HCT116 (cell line): Measurements from ENCODE around the gene MT4. TPM values are rescaled to one million over a fixed set of nuclear protein-coding genes. Genes with fewer than 3 reads are reported as not detected.

ENCODE experiments used
- ATAC-seq: fragments of 200-7000 bp; cut with Tn5 transposase; 2 replicates; pipeline ENCODE4 v1.9.1; 2020; ENCODE audit warnings: mild to moderate bottlenecking, moderate library complexity
- BruUV-seq: library from RNA; stranded (reverse); fragments of 400-500 nt; replicated peaks from 2 replicates; lab custom pipeline; 2021; lab: Mats Ljungman, UMichigan
- CTCF ChIA-PET: fragments of 300-600 bp; sonication (Branson Sonifier 250); formaldehyde crosslinking; loops from one replicate; lab custom pipeline; 2021; ENCODE audit warnings: antibody characterized with exemption; lab: Charles Lee
- POLR2A ChIA-PET: fragments of 300-600, 350-600 bp; sonication (Branson Sonifier 250); formaldehyde crosslinking; loops from one replicate; lab custom pipeline; 2021; ENCODE audit warnings: antibody characterized with exemption; lab: Charles Lee
- RAD21 ChIA-PET, 2 experiments: fragments of 300-600 bp; sonication (Branson Sonifier 250); formaldehyde crosslinking; loops; one replicate each; lab custom pipeline; 2023; ENCODE audit warnings: low total read pairs in 2 of 2; ENCODE audit not compliant: uncharacterized antibody in 2 of 2, unreplicated experiment in 2 of 2, low non-redundant PET in 1 of 2; lab: Charles Lee
- DNase-seq: peaks from one replicate; pipeline ENCODE4 v3.0.0-alpha.2; 2010; ENCODE audit warnings: low read depth, low spot score
- H2AFZ ChIP-seq: fragments of 200-600 bp; shearing (Covaris generic), sonication (generic); 2 replicates; pipeline ENCODE4 v1.6.1; 2017; ENCODE audit warnings: low read depth, mixed run types, mixed read lengths, antibody characterized with exemption, low read length; ENCODE audit not compliant: poor library complexity, severe bottlenecking
- H3K27ac ChIP-seq: 2 replicates; pipeline ENCODE4 v1.5.1; 2012; ENCODE audit warnings: low read depth, low read length
- H3K27me3 ChIP-seq: fragments of 200-600 bp; sonication (generic); 2 replicates; pipeline ENCODE4 v1.6.1; 2016; ENCODE audit warnings: mixed run types, low read length, mixed read lengths; ENCODE audit not compliant: insufficient read depth
- H3K36me3 ChIP-seq, 2 experiments: fragments of 200-500 bp in 1 of 2; fragments of 200-600 bp in 1 of 2; sonication (Bioruptor generic) in 1 of 2; sonication (generic) in 1 of 2; 2 replicates each; pipeline versions ENCODE4 v1.5.1 to v1.6.1; 2014 to 2016; ENCODE audit warnings: low read length in 2 of 2, inconsistent platforms in 1 of 2, mixed read lengths in 1 of 2, mixed run types in 1 of 2; ENCODE audit not compliant: insufficient read depth in 2 of 2, control insufficient read depth in 1 of 2
- H3K4me1 ChIP-seq, 2 experiments: fragments of 200-600 bp in 1 of 2; sonication (generic) in 1 of 2; 2 replicates each; pipeline versions ENCODE4 v1.5.1 to v1.6.1; 2012 to 2017; ENCODE audit warnings: low read length in 2 of 2, inconsistent platforms in 1 of 2, mild to moderate bottlenecking in 1 of 2, mixed read lengths in 1 of 2, mixed run types in 1 of 2, moderate library complexity in 1 of 2; ENCODE audit not compliant: insufficient read depth in 2 of 2, control insufficient read depth in 1 of 2
- H3K4me2 ChIP-seq: fragments of 200-600 bp; sonication (generic); 2 replicates; pipeline ENCODE4 v1.6.1; 2017; ENCODE audit warnings: mixed run types, low read length, mixed read lengths
- H3K4me3 ChIP-seq, 2 experiments: fragments of 200-600 bp in 1 of 2; sonication (generic) in 1 of 2; replicated peaks in 1 of 2; 2 replicates each; pipeline ENCODE4 v1.5.1; 2011 to 2016; ENCODE audit warnings: low read length in 2 of 2, control low read depth in 1 of 2, low read depth in 1 of 2, mild to moderate bottlenecking in 1 of 2, mixed read lengths in 1 of 2, mixed run types in 1 of 2
- H3K79me2 ChIP-seq: fragments of 200-600 bp; sonication (generic); 2 replicates; pipeline ENCODE4 v1.6.1; 2017; ENCODE audit warnings: mild to moderate bottlenecking, mixed run types, low read length, moderate library complexity, mixed read lengths; ENCODE audit not compliant: insufficient read depth
- H3K9ac ChIP-seq: fragments of 200-600 bp; sonication (generic); 2 replicates; pipeline ENCODE4 v1.6.1; 2016; ENCODE audit warnings: low read length, mixed read lengths
- H3K9me2 ChIP-seq: fragments of 200-600 bp; sonication (generic), shearing (Covaris generic); 2 replicates; pipeline ENCODE4 v1.6.1; 2017; ENCODE audit warnings: mixed run types, mild to moderate bottlenecking, moderate library complexity; ENCODE audit not compliant: insufficient read depth
- H3K9me3 ChIP-seq, 2 experiments: fragments of 200-500 bp in 1 of 2; fragments of 200-600 bp in 1 of 2; sonication (Bioruptor generic) in 1 of 2; sonication (generic) in 1 of 2; 2 replicates each; pipeline ENCODE4 v1.6.1; 2014 to 2017; ENCODE audit warnings: low read length in 2 of 2, mixed read lengths in 2 of 2, inconsistent platforms in 1 of 2, low read depth in 1 of 2, mild to moderate bottlenecking in 1 of 2, mixed run types in 1 of 2, moderate library complexity in 1 of 2; ENCODE audit not compliant: control insufficient read depth in 1 of 2, insufficient read depth in 1 of 2
- H4K20me1 ChIP-seq: fragments of 200-600 bp; sonication (generic), shearing (Covaris generic); 2 replicates; pipeline ENCODE4 v1.6.1; 2017; ENCODE audit warnings: mixed run types, mild to moderate bottlenecking, moderate library complexity; ENCODE audit not compliant: insufficient read depth
- ATF3 ChIP-seq: IDR thresholded peaks from 2 replicates; pipeline ENCODE4 v1.6.1; 2012
- CBX3 ChIP-seq: IDR thresholded peaks from 2 replicates; pipeline ENCODE4 v1.6.1; 2012; ENCODE audit warnings: low read depth
- EGR1 ChIP-seq: IDR thresholded peaks from 2 replicates; pipeline ENCODE4 v1.6.1; 2012; ENCODE audit warnings: low read depth
- ELF1 ChIP-seq: IDR thresholded peaks from 2 replicates; pipeline ENCODE4 v1.6.1; 2012; ENCODE audit warnings: low read depth, borderline replicate concordance
- JUND ChIP-seq: IDR thresholded peaks from 2 replicates; pipeline ENCODE4 v1.6.1; 2012
- POLR2AphosphoS5 ChIP-seq: IDR thresholded peaks from 2 replicates; pipeline ENCODE4 v1.6.1; 2011; ENCODE audit warnings: mild to moderate bottlenecking, low read depth, low read length, moderate library complexity
- RAD21 ChIP-seq: IDR thresholded peaks from 2 replicates; pipeline ENCODE4 v1.6.1; 2012; ENCODE audit warnings: low read depth, mild to moderate bottlenecking
- SP1 ChIP-seq: IDR thresholded peaks from 2 replicates; pipeline ENCODE4 v1.6.1; 2012; ENCODE audit warnings: low read depth
- SRF ChIP-seq: IDR thresholded peaks from 2 replicates; pipeline ENCODE4 v1.6.1; 2012; ENCODE audit warnings: low read depth
- YY1 ChIP-seq: IDR thresholded peaks from 2 replicates; pipeline ENCODE4 v1.6.1; 2011; ENCODE audit warnings: low read length, low read depth, moderate library complexity, mild to moderate bottlenecking; ENCODE audit not compliant: insufficient replicate concordance; ENCODE audit errors: extremely low read depth
- ZBTB33 ChIP-seq: IDR thresholded peaks from 2 replicates; pipeline ENCODE4 v1.6.1; 2011; ENCODE audit warnings: mild to moderate bottlenecking, low read length, moderate library complexity; ENCODE audit not compliant: insufficient replicate concordance; ENCODE audit errors: extremely low read depth
- intact Hi-C: fragments of 100-400 bp; cut with micrococcal nuclease; formaldehyde crosslinking; loops from 2 replicates; pipeline ENCODE4 v1.10.0; 2022
- total RNA-seq: library from RNA; stranded (reverse); gene quantifications from one replicate; pipeline ENCODE4 v1.2.1, GENCODE V29; 2021; ENCODE audit not compliant: unreplicated experiment

MT4 gene
- total RNA-seq, 1 experiment from 2014 or later = not detected

- H3K4me3 ChIP-seq = no peak overlapping the region
- H3K4me2 ChIP-seq = no peak overlapping the region
- ATAC-seq = no peak
- ChIA-PET RAD21 (no interaction called here), CTCF (no interaction called here), POLR2A (no interaction called here)
- H3K9me2 ChIP-seq = no peaks in the 10 kb centered on the region
- H3K9me3 ChIP-seq = no peaks in the 10 kb centered on the region
- H3K4me1 ChIP-seq = 0 out of 4 replicates have a peak, but pooled peaks cover 0 to 3% of the 10 kb centered on the region in 2 experiments
- H2AFZ ChIP-seq = no peak overlapping the region
- H3K9ac ChIP-seq = no peak overlapping the region
- H3K36me3 ChIP-seq = no peaks in the 10 kb centered on the region
- no TSS peak for BruUV-seq
- H4K20me1 ChIP-seq = no peaks in the 10 kb centered on the region
- no peaks in the 10 kb centered on the region for H3K27me3 ChIP-seq
- intact Hi-C loops = no loop called here
- no peak overlapping the region for H3K27ac ChIP-seq
- no peaks in the 10 kb centered on the region for H3K79me2 ChIP-seq
- TF ChIP-seq JUND (no peak), ELF1 (no peak), EGR1 (no peak), CBX3 (no peak), ZBTB33 (no peak), SP1 (no peak), RAD21 (no peak), ATF3 (no peak), POLR2AphosphoS5 (no peak), YY1 (no peak), SRF (no peak)
- TF ChIP-seq, all 23 proteins: peak for 0
- no peak for DNase-seq
These were observed 29.4 kb downstream of the MT4 start for GRCh38 chr16:56594292-56594619.
